Body of pancreas (tissue), 4 donors: ENCODE data around the gene KDM4B.

Source experiments
- POLR2A ChIP-seq, 3 donors: fragments of 450-650 bp; IDR thresholded peaks; one replicate each; pipeline ENCODE4 v1.6.1; 2016; ENCODE audit warnings: antibody characterized with exemption in 3 of 3, mild to moderate bottlenecking in 2 of 3
- TF ChIP-seq, protein P1 (sequence below), 7 experiments: fragments of 450-650 bp in 4 of 7; fragments of 200-600 bp in 3 of 7; sonication (generic) in 3 of 7; IDR thresholded peaks; one replicate each; pipeline ENCODE4 v1.5.1; 2016 to 2019; ENCODE audit warnings: antibody characterized with exemption in 7 of 7

DNA sequence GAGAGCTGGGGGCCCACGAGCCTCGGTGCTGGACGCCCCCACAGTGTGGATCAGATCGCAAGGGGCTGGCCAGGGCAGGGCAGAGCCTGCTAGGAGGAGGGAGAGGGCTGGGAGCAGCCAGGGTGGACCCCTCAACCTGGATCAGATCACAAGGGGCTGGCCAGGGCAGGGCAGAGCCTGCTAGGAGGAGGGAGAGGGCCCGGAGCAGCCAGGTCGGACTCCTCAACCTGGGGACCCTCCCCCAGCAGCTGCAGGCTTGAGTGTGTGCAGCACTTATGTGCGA, 126.6 kb downstream of the KDM4B start:
- TF ChIP-seq, protein P1, sequence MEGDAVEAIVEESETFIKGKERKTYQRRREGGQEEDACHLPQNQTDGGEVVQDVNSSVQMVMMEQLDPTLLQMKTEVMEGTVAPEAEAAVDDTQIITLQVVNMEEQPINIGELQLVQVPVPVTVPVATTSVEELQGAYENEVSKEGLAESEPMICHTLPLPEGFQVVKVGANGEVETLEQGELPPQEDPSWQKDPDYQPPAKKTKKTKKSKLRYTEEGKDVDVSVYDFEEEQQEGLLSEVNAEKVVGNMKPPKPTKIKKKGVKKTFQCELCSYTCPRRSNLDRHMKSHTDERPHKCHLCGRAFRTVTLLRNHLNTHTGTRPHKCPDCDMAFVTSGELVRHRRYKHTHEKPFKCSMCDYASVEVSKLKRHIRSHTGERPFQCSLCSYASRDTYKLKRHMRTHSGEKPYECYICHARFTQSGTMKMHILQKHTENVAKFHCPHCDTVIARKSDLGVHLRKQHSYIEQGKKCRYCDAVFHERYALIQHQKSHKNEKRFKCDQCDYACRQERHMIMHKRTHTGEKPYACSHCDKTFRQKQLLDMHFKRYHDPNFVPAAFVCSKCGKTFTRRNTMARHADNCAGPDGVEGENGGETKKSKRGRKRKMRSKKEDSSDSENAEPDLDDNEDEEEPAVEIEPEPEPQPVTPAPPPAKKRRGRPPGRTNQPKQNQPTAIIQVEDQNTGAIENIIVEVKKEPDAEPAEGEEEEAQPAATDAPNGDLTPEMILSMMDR (IDR thresholded peaks at IDR 0.05): no peak
- no peak for TF ChIP-seq POLR2A (IDR thresholded peaks at IDR 0.05)
